ENCODE measurements around the gene SLC7A14. TPM values are rescaled to one million over a fixed set of nuclear protein-coding genes. Genes with fewer than 3 reads are reported as not detected.

The SLC7A14 gene
- total and polyA plus RNA-seq, 2 donors (not counting 3 experiments of a cell fraction or from before 2014, with no cell fraction given) = 0.07 to 0.57 TPM

GRCh38 chr3:170623524-170623923 lies 37.6 kb upstream of the SLC7A14 start:
- H3K79me2 ChIP-seq (ENCODE audit: control insufficient read depth, insufficient read depth, low read length) = no peaks in the 10 kb centered on the region
- ChIA-PET CTCF (interaction anchor here (1.0 to 2.2 kb wide), 5 partner anchors 12 to 210 kb away, joined by 3 to 6 read pairs (median 3); no protein-coding TSS in a partner anchor), POLR2A (no interaction called here)
- no peak overlapping the region for H3K27ac ChIP-seq (ENCODE audit: insufficient read depth, low read depth, low read length)
- H3K9ac ChIP-seq (replicated peaks; ENCODE audit: extremely low read depth, insufficient read depth, low read length) = no peak overlapping the region
- FAIRE-seq (no peak), DNase-seq (ENCODE audit: low read depth, low spot score) (no peak)
- intact Hi-C loops (cut with micrococcal nuclease) = no loop called here
- no peaks in the 10 kb centered on the region for H3K9me3 ChIP-seq (replicated peaks; ENCODE audit: control insufficient read depth, insufficient read depth, low read length)
- H3K9me1 ChIP-seq (replicated peaks; ENCODE audit: control insufficient read depth, extremely low read depth, insufficient read depth, low read length) = no peaks in the 10 kb centered on the region
- H3K4me3 ChIP-seq (replicated peaks in 1 of 3; ENCODE audit: insufficient read depth in 1 of 3, low read depth in 1 of 3, low read length in 3 of 3) = no peak overlapping the region
- BruUV-seq (replicated peaks) = no TSS peak
- no peak overlapping the region for H2AFZ ChIP-seq (ENCODE audit: low read depth, low read length)
- TF ChIP-seq CTCF (IDR thresholded peaks at IDR 0.05; ENCODE audit: extremely low read depth in 1 of 2, insufficient read depth in 1 of 2, low read depth in 1 of 2, low read length in 2 of 2) (no peak), MYC (IDR thresholded peaks at IDR 0.05; ENCODE audit: low read depth, low read length) (no peak)
- dilution Hi-C loops (cut with MboI; ENCODE audit: extremely low pct_ligation_motif_present, low sequenced_read_pairs) = no loop called here
- H4K20me1 ChIP-seq (replicated peaks; ENCODE audit: control insufficient read depth, extremely low read depth, insufficient read depth, low read length) = no peaks in the 10 kb centered on the region
- H3K4me1 ChIP-seq (ENCODE audit: control insufficient read depth, extremely low read depth, insufficient read depth, low read length) = no peaks in the 10 kb centered on the region
- H3K36me3 ChIP-seq (ENCODE audit: control insufficient read depth in 2 of 2, extremely low read depth in 1 of 2, insufficient read depth in 2 of 2, low read length in 2 of 2) = no peaks in the 10 kb centered on the region
- no peaks in the 10 kb centered on the region for H3K27me3 ChIP-seq (ENCODE audit: control insufficient read depth in 2 of 2, insufficient read depth in 2 of 2, low read length in 2 of 2)
- no peak overlapping the region for H3K4me2 ChIP-seq (ENCODE audit: insufficient read depth, low read length)

- intact Hi-C loops (cut with micrococcal nuclease) (no loop called here), dilution Hi-C loops (cut with MboI; ENCODE audit: extremely low pct_ligation_motif_present, low sequenced_read_pairs) (no loop called here)
- Histone ChIP-seq H4K20me1 (replicated peaks; ENCODE audit: control insufficient read depth, extremely low read depth, insufficient read depth, low read length) (no peaks in the 10 kb centered on the region), H3K27ac (ENCODE audit: insufficient read depth, low read depth, low read length) (no peak overlapping the region), H3K4me1 (ENCODE audit: control insufficient read depth, extremely low read depth, insufficient read depth, low read length) (no peaks in the 10 kb centered on the region), H3K36me3 (ENCODE audit: control insufficient read depth in 2 of 2, extremely low read depth in 1 of 2, insufficient read depth in 2 of 2, low read length in 2 of 2) (no peaks in the 10 kb centered on the region), H3K9ac (replicated peaks; ENCODE audit: extremely low read depth, insufficient read depth, low read length) (no peak overlapping the region), H3K79me2 (ENCODE audit: control insufficient read depth, insufficient read depth, low read length) (no peaks in the 10 kb centered on the region), H3K4me3 (replicated peaks in 1 of 3; ENCODE audit: insufficient read depth in 1 of 3, low read depth in 1 of 3, low read length in 3 of 3) (no peak overlapping the region), H2AFZ (ENCODE audit: low read depth, low read length) (no peak overlapping the region), H3K27me3 (ENCODE audit: control insufficient read depth in 2 of 2, insufficient read depth in 2 of 2, low read length in 2 of 2) (no peaks in the 10 kb centered on the region), H3K9me3 (replicated peaks; ENCODE audit: control insufficient read depth, insufficient read depth, low read length) (no peaks in the 10 kb centered on the region), H3K9me1 (replicated peaks; ENCODE audit: control insufficient read depth, extremely low read depth, insufficient read depth, low read length) (no peaks in the 10 kb centered on the region), H3K4me2 (ENCODE audit: insufficient read depth, low read length) (no peak overlapping the region)
- ChIA-PET CTCF (interaction anchor here (0.7 to 2.2 kb wide), 5 partner anchors 13 to 209 kb away, joined by 3 to 6 read pairs (median 3); no protein-coding TSS in a partner anchor), POLR2A (no interaction called here)
- FAIRE-seq = no peak
- no peak for DNase-seq (ENCODE audit: low read depth, low spot score)
- no TSS peak for BruUV-seq (replicated peaks)
- TF ChIP-seq CTCF (IDR thresholded peaks at IDR 0.05; ENCODE audit: extremely low read depth in 1 of 2, insufficient read depth in 1 of 2, low read depth in 1 of 2, low read length in 2 of 2) = no peak
- TF ChIP-seq FOS (IDR thresholded peaks at IDR 0.05; ENCODE audit: borderline replicate concordance, insufficient read depth, low read length) = no peak
- no peak for TF ChIP-seq JUN (IDR thresholded peaks at IDR 0.05; ENCODE audit: borderline replicate concordance, insufficient read depth, insufficient read length, low read depth)
- no peak for TF ChIP-seq MAX (IDR thresholded peaks at IDR 0.05; ENCODE audit: insufficient read depth, insufficient read length)
- TF ChIP-seq MYC (IDR thresholded peaks at IDR 0.05; ENCODE audit: low read depth, low read length) = no peak
- no peak for TF ChIP-seq POLR2AphosphoS5 (IDR thresholded peaks at IDR 0.05; ENCODE audit: insufficient read depth, low read depth, low read length)
- TF ChIP-seq POLR2A (IDR thresholded peaks at IDR 0.05; ENCODE audit: low read depth, low read length) = no peak
- TF ChIP-seq EZH2 (IDR thresholded peaks at IDR 0.05; ENCODE audit: borderline replicate concordance, low read depth, low read length, severe bottlenecking) = no peak
- TF ChIP-seq GATA2 (IDR thresholded peaks at IDR 0.05; ENCODE audit: insufficient read depth, insufficient read length, low read depth, low read length) = no peak
These were observed 36.7 kb upstream of the SLC7A14 start for GRCh38 chr3:170622369-170623159.
